ENCODE results near the gene MPZL3.

The MPZL3 gene, protein sequence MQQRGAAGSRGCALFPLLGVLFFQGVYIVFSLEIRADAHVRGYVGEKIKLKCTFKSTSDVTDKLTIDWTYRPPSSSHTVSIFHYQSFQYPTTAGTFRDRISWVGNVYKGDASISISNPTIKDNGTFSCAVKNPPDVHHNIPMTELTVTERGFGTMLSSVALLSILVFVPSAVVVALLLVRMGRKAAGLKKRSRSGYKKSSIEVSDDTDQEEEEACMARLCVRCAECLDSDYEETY

DNA sequence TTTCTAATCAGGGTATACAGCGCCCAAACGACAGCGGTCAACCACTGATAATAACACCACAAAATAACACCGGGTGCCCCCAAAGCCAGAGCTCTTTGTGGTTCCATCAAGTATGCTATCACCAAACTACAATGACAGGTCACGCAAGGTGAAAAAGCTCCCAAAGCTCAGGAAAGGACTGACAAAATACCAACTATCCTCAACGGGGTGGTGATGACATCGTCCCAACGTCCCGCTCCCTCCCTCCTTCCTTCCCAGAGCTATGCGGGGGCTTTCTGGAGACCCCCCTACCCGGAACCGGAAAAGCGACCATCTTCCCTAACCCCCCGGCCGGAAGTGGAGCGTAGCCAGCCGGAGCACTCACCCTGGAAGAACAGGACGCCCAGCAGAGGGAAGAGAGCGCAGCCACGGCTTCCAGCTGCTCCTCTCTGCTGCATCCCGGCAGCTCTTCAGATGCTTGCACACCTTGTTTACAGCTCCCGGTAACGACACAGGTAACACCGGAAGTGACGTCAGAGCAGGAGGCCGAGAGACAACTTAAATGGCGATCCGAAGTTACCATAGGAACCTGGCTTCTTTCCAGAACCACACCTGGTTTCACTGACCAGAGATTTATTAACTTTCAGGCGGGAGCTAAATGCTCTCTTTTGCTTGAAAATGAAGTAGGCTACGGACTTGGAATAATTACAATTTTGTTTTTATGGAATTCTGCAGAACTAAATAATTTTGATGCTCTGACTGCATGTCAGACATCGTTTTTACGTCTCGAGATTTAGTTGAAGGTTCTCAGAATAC, at the start of gene MPZL3:
Gene MPZL3, minus strand, starts transcription at position 508 of the 795 bp plus-strand sequence. Its CDS starts 71 bp downstream, at position 437.
- in situ Hi-C loops (cut with MboI; ENCODE audit: low sequenced_read_pairs), result no loop called here

- in situ Hi-C loops (cut with MboI; ENCODE audit: low sequenced_read_pairs), result no loop called here
Observed at GRCh38 chr11:118301600-118302195, 49.5 kb upstream of the MPZL3 start.

DNA sequence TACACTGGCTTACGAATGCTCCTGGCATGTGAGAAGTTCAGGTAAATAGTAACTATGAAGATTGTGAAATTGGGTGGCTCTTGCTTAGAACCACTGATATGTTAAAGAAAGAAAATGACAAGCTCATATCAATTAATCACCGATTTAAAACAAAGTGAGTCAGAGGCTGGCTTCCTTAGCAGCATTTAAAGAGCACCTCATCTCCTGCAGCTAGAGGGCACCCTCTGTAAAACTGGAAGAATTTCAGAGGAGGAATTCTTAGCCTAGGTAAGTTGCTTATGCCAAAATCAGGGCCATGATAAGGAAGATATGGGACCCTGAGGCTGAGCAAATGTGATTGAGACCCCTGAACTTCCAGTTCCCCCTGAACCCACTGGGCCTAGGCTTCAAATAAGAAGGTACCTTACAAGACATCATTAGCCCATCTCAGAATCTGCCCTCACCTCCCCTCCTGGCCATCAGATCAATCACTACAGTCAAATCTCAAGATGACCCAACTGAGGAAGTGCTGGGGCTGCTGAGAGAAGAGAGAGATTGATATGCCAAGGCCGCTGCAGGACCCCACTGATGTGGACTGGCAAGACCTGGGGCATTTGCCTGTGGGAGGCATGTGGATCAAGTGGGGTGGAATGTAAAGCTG, 43.8 kb upstream of the MPZL3 start:
- in situ Hi-C loops (cut with MboI; ENCODE audit: low sequenced_read_pairs), result no loop called here

- in situ Hi-C loops (cut with MboI; ENCODE audit: low sequenced_read_pairs), result no loop called here
Observed at GRCh38 chr11:118295199-118295598, 43.0 kb upstream of the MPZL3 start.

DNA sequence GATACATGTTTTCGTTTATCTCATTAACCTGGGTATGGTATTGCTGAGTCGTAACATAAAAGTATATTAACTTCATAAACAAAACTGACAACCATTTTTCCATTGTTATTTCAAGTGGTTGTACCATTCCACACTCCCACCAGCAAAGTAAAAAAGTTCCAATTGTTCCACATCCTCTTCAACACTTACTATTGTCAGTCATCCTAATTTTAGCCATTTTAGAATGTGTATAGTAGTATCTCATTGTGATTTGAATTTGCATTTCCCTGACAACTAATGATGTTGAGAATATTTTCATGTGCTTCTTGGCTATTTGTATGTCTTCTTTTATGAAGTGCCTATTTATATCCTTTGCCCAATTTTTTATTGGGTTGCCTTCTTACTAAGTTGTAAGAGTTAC, 41.9 kb upstream of the MPZL3 start:
- in situ Hi-C loops (cut with MboI; ENCODE audit: low sequenced_read_pairs), result no loop called here

GRCh38 chr11:118291477-118292135, 39.4 kb upstream of the MPZL3 start:
- in situ Hi-C loops (cut with MboI; ENCODE audit: low sequenced_read_pairs), result no loop called here

DNA sequence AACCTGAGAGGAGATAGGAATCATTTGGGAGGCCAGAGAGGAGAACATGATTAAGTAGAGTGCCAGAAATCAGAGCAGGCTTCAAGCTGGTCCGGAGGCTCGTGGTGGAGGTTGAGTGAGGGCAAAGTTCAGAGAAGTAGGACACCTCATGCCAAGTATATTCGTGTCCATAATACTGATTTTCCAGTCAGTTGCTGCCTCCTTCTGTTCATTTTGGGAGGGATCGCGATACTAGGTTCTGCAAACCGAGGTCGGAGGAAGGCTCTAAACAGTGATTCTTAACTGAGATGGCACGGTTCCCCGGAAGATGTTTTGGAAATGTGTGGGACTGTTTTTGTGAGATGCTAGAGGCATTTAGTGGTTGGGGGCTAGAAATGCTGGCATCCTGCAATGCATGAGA, 38.8 kb upstream of the MPZL3 start:
- in situ Hi-C loops (cut with MboI; ENCODE audit: low sequenced_read_pairs), result no loop called here

DNA sequence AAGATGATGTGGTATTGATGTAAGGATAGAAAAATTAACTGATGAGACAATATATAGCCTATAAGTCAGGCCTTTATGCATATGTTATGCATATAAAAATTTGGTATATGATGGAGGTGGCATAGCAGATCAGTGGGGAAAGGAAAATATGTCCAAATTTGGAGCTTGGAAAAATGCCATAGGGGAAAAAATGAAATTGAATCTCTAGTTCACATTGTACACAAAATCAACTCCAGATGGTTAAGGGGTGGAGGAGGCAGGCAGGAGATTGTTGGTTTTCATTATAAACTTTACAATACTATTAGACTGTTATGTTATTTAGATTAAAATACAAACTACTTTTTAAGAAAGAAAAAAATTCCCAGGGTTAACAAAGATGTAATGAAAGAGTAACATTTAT, 37.2 kb upstream of the MPZL3 start:
- in situ Hi-C loops (cut with MboI; ENCODE audit: low sequenced_read_pairs), result no loop called here

GRCh38 chr11:118287006-118287405, 34.8 kb upstream of the MPZL3 start:
- in situ Hi-C loops (cut with MboI; ENCODE audit: low sequenced_read_pairs), result no loop called here

DNA sequence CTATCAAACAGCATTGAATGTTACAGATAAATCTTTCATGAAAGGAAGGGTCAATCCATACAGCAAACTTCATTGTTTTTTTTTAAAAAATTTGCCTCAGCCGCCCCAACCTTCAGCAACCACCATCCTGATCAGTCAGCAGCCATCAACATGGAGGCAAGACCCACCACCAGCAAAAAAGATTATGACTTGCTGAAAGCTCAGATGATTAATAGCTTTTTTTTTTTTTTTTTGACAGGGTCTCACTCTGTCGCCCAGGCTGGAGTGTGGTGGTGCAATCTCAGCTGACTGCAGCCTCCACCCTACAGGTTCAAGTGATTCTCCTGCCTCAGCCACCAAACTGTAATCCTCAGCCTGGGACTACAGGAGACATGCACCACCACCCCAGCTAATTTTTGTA, 34.4 kb upstream of the MPZL3 start:
- in situ Hi-C loops (cut with MboI; ENCODE audit: low sequenced_read_pairs), result no loop called here

DNA sequence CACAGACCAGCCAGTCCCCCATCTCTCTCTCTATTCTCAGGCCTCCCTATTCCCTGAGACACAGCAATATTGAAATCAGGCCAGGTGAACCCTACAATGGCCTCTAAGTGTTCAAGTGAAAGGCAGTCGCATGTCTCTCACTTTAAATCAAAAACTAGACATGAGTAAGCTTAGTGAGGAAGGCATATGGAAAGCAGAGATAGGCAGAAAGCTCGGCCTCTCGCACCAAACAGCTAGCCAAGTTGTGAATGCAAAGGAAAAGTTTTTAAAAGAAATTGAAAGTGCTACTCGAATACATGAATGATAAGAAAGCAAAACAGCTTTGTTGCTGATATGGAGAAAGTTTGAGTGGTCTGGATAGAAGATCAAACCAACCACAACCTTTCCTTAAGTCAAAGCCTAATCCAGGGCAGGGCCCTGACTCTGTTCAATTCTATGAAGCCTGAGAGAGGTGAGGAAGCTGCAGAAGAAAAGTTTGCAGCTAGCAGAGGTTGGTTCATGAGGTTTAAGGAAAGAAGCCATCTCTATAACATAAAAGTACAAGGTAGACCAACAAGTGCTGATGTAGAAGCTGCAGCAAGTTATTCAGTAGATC, 31.7 kb upstream of the MPZL3 start:
- in situ Hi-C loops (cut with MboI; ENCODE audit: low sequenced_read_pairs), result no loop called here

- in situ Hi-C loops (cut with MboI; ENCODE audit: low sequenced_read_pairs), result no loop called here
Observed at GRCh38 chr11:118283037-118283636, 31.0 kb upstream of the MPZL3 start.

DNA sequence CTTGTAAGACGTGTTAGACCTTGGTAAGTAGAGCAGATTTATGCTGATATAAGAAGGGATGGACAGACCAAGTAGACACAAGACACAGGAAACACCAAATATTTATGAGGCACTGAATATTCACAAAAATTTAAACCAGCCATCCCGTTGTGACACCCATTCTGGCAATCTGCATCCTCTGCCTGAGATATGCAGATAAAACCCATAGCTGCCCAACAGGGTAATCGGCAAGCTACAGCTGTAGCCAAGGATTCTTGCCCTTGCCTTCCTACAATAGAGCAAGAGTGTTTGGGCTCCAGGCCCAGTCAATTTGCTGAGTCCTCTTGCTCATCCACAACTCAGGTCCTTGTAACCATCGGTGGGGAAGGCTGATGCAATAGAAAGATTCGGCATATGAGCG, 30.4 kb upstream of the MPZL3 start:
- in situ Hi-C loops (cut with MboI; ENCODE audit: low sequenced_read_pairs), result no loop called here

DNA sequence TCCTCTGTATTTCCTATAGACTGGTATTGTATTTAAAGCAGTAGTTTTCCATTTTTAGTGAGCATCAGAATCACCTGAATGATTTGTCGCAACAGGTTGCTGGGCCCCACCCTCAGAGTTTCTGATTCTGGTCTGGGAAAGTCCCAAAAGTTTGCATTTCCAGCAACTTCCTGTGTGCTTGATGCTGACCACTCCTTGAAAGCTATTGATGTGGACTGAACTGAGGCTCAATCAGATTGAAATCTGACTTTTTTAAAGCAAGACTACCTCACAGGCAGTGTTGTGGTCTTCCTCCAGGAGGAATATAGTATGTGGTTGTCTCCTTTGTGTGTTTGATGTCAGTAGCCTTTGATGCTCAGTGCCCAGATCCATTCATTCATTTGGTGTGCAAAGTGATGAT, 29.1 kb upstream of the MPZL3 start:
- in situ Hi-C loops (cut with MboI; ENCODE audit: low sequenced_read_pairs), result no loop called here

- in situ Hi-C loops (cut with MboI; ENCODE audit: low sequenced_read_pairs), result no loop called here
Observed at GRCh38 chr11:118277312-118277711, 25.1 kb upstream of the MPZL3 start.

DNA sequence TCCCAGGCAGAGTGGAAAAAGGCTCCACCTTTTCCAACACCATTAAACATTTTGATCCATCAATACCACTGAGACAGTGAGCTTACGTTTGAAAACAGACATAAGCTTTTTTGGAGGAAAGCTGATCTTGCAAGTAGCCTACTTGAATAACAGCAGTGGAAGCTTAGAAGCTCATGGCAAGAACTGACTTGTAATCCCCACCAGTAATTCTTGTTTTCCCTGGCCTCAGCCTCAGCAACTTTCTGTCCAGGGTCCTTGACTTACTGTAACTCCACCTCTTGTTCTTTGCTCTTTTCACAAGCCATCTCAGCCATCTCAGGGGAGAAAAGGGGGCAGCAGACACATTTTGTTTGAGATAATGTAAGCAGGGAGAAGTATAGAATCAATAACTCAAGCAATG, 24.3 kb upstream of the MPZL3 start:
- in situ Hi-C loops (cut with MboI; ENCODE audit: low sequenced_read_pairs), result no loop called here

GRCh38 chr11:118275176-118275575, 23.0 kb upstream of the MPZL3 start:
- in situ Hi-C loops (cut with MboI; ENCODE audit: low sequenced_read_pairs), result no loop called here

- in situ Hi-C loops (cut with MboI; ENCODE audit: low sequenced_read_pairs), result no loop called here
Observed at GRCh38 chr11:118274186-118274585, 22.0 kb upstream of the MPZL3 start.

DNA sequence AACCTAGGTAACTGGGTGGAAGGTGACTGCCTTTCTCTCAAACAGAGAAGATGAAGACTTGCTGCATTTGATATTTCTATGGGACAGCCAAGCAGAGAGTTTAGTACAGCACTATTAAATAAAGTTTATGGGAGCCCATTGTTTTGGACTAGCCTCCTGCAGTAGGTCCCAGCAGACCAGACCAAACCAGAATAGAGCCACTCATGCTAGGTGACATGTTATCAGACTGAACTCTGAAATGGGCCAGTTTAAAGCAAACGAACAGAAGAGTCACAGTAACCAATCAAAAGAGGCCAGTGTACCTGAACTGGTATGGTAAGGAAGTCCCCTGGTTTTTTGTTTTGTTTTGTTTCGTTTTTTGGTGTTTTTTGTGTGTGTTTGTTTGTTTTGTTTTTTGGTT, 19.8 kb upstream of the MPZL3 start:
- in situ Hi-C loops (cut with MboI; ENCODE audit: low sequenced_read_pairs), result no loop called here

- in situ Hi-C loops (cut with MboI; ENCODE audit: low sequenced_read_pairs), result no loop called here
Observed at GRCh38 chr11:118267486-118267885, 15.3 kb upstream of the MPZL3 start.

All from hTERT RPE-1 (cell line).